ENCODE data around the gene ABCD2.
"Not testable (repeated sequence)": the region's sequence is repeated elsewhere in the genome, so short reads cannot be mapped to it uniquely, and the experiment has no call there.

Gene ABCD2

GRCh38 chr12:39611818-39612217, 7.8 kb downstream of the ABCD2 start:
- DNase-seq = no peak

- no peak for DNase-seq
Observed at GRCh38 chr12:39610436-39611025, 9.1 kb downstream of the ABCD2 start.

GRCh38 chr12:39606712-39607423, 12.7 kb downstream of the ABCD2 start:
- DNase-seq = no peak

- DNase-seq = no peak
Observed at GRCh38 chr12:39605996-39606395, 13.6 kb downstream of the ABCD2 start.

- no peak for DNase-seq
Observed at GRCh38 chr12:39605501-39605900, 14.1 kb downstream of the ABCD2 start.

- no peak for DNase-seq
Observed at GRCh38 chr12:39603065-39603464, 16.5 kb downstream of the ABCD2 start.

GRCh38 chr12:39601951-39602350, 17.7 kb downstream of the ABCD2 start:
- not testable (repeated sequence) for DNase-seq

- DNase-seq = no peak
Observed at GRCh38 chr12:39595928-39596327, 23.7 kb downstream of the ABCD2 start.

- no peak for DNase-seq
Observed at GRCh38 chr12:39592295-39592694, 27.3 kb downstream of the ABCD2 start.

- no peak for DNase-seq
Observed at GRCh38 chr12:39588348-39588747, 31.3 kb downstream of the ABCD2 start.

- DNase-seq = no peak
Observed at GRCh38 chr12:39587225-39587624, 32.4 kb downstream of the ABCD2 start.

GRCh38 chr12:39586816-39587215, 32.8 kb downstream of the ABCD2 start:
- no peak for DNase-seq

GRCh38 chr12:39581592-39581991, 38.0 kb downstream of the ABCD2 start:
- DNase-seq = no peak

- no peak for DNase-seq
Observed at GRCh38 chr12:39575498-39575875, 44.1 kb downstream of the ABCD2 start.

GRCh38 chr12:39574785-39575497, 44.7 kb downstream of the ABCD2 start:
- DNase-seq = no peak

- no peak for DNase-seq
Observed at GRCh38 chr12:39574378-39574777, 45.2 kb downstream of the ABCD2 start.

GRCh38 chr12:39573971-39574370, 45.6 kb downstream of the ABCD2 start:
- no peak for DNase-seq

- DNase-seq = no peak
Observed at GRCh38 chr12:39572551-39572950, 47.1 kb downstream of the ABCD2 start.

- no peak for DNase-seq
Observed at GRCh38 chr12:39571351-39571750, 48.3 kb downstream of the ABCD2 start.

- DNase-seq = no peak
Observed at GRCh38 chr12:39553476-39553875, 66.1 kb downstream of the ABCD2 start.

- not testable (repeated sequence) for DNase-seq
Observed at GRCh38 chr12:39544211-39544610, 75.4 kb downstream of the ABCD2 start.

- DNase-seq = no peak
Observed at GRCh38 chr12:39541471-39541870, 78.1 kb downstream of the ABCD2 start.

GRCh38 chr12:39538679-39539104, 80.9 kb downstream of the ABCD2 start:
- no peak for DNase-seq

GRCh38 chr12:39533951-39534350, 85.7 kb downstream of the ABCD2 start:
- no peak for DNase-seq
